ENCODE results near the gene APRT. TPM values are rescaled to one million over a fixed set of nuclear protein-coding genes. Genes with fewer than 3 reads are reported as not detected.
A peak's percentile ranks its signal among the peaks of the same experiment; 100 is the strongest.

Gene APRT
- total and polyA plus RNA-seq, 9 of the 15 experiments (the other 6 are each of a cell fraction or from before 2014, with no cell fraction given) = 41.7 to 409 (median 146) TPM

DNA sequence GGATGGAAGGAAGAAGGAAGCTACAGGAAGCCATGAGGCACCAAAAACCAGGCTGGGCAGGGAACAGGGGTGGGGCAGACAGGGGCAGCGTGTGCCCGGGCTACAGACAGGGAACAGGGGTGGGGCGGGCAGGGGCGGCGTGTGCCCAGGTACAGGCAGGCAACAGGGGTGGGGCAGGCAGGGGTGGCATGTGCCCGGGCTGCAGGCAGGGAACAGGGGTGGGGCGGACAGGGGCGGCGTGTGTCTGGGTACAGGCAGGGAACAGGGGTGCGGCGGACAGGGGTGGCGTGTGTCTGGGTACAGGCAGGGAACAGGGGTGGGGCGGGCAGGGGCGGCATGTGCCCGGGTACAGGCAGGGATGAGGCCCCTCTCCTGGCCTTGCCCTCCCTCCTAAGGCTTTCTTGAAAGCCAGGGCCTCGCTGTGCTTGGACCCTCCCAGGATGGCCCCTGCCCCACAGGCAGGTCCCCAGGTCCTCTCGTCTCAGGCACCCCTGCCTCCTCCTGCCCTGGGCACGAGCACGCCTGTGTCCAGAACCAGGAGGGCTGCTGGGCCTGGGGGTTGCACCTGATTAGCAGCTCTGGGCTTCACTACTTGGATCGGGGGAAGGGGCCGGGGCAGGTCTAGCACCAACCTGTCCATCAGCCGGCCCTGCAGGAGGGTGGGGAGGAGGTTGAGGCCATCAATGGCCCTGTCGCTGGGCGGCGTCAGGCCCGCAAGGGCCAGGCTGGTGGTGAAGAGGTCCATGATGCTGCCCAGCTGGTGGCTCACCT lies 14.5 kb upstream of the APRT start:
- intact Hi-C loops (cut with micrococcal nuclease) = no loop called here

DNA sequence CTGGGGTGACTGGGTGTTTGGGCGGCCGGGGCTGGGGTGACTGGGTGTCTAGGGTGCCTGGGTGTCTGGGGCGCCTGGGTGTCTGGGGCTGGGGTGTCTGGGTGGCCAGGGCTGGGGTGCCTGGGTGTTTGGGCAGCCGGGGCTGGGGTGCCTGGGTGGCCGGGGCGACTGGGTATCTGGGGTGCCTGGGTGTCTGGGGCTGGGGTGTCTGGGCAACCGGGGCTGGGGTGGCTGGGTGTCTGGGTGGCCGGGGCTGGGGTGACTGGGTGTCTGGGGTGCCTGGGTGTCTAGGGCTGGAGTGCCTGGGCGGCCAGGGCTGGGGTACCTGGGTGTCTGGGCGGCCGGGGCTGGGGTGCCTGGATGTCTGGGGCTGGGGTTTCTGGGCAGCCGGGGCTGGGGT lies 13.4 kb upstream of the APRT start:
- no peak overlapping the region for H3K9ac ChIP-seq (ENCODE audit: insufficient read depth in 1 of 2, low read depth in 2 of 2, low read length in 2 of 2)
- no peak for TF ChIP-seq TCF7 (IDR thresholded peaks at IDR 0.05; ENCODE audit: borderline replicate concordance)
- 0 out of 2 replicates have a peak, but pooled peaks have one; percentile 7 for TF ChIP-seq POLR2G (IDR thresholded peaks at IDR 0.05; ENCODE audit: low read depth, low read length)
- DNase-seq (ENCODE audit: extremely low read depth in 1 of 4, low spot score in 3 of 4) (no peak), FAIRE-seq (no peak), ATAC-seq (no peak)
- no peaks in the 10 kb centered on the region for H3K79me2 ChIP-seq (ENCODE audit: control insufficient read depth, insufficient read depth, low read length)
- no peaks in the 10 kb centered on the region for H3K36me3 ChIP-seq (ENCODE audit: control insufficient read depth, insufficient read depth, low read length)
- in situ Hi-C loops (cut with MboI) (no loop called here), intact Hi-C loops (cut with micrococcal nuclease) (no loop called here)
- WGBS (ENCODE audit: insufficient coverage, low coverage, missing lambda C conversion rate) = 86% methylated on average over 4 of the region's 12 CpGs
- no peaks in the 10 kb centered on the region for H3K9me1 ChIP-seq (ENCODE audit: control insufficient read depth, insufficient read depth, low read length)
- POLR2A ChIA-PET = interaction anchor here (0.7 kb wide), 1 partner anchor 322 kb away, joined by 3 read pairs; no protein-coding TSS in a partner anchor
- BruUV-seq (replicated peaks) = no TSS peak
- no peak overlapping the region for H2AFZ ChIP-seq (ENCODE audit: low read depth, low read length)
- H3K27me3 ChIP-seq (ENCODE audit: control insufficient read depth in 2 of 2, insufficient read depth in 2 of 2, low read length in 2 of 2) = no peaks in the 10 kb centered on the region
- CTCF ChIA-PET (ENCODE audit: low intra/inter-chr PET ratio) = no interaction called here
- no peak overlapping the region for H3K4me3 ChIP-seq
- H3K4me1 ChIP-seq (replicated peaks in 1 of 2; ENCODE audit: control insufficient read depth in 2 of 2, insufficient read depth in 2 of 2, low read length in 2 of 2) = peaks cover 0 to 53% of the 10 kb centered on the region in 2 experiments; a peak in 2 of 5 replicates
- no peaks in the 10 kb centered on the region for H3K9me3 ChIP-seq (replicated peaks; ENCODE audit: control insufficient read depth, insufficient read depth, low read depth, low read length)
- no peak overlapping the region for H3K27ac ChIP-seq (ENCODE audit: extremely low read depth, low read depth, low read length)
- no peaks in the 10 kb centered on the region; the same call in 1 of the 2 replicates for H4K20me1 ChIP-seq (replicated peaks; ENCODE audit: control insufficient read depth, insufficient read depth, low read length)
- H3K4me2 ChIP-seq (ENCODE audit: insufficient read depth, low read length) = no peak overlapping the region

More for the DNA sequence above, 14.5 kb upstream of the APRT start:
- Histone ChIP-seq H3K79me2 (ENCODE audit: control insufficient read depth, insufficient read depth, low read length) (no peaks in the 10 kb centered on the region), H3K4me2 (ENCODE audit: insufficient read depth, low read length) (no peak overlapping the region), H3K27ac (ENCODE audit: extremely low read depth, low read depth, low read length) (no peak overlapping the region), H3K9me1 (ENCODE audit: control insufficient read depth, insufficient read depth, low read length) (no peaks in the 10 kb centered on the region), H3K9me3 (replicated peaks; ENCODE audit: control insufficient read depth, insufficient read depth, low read depth, low read length) (no peaks in the 10 kb centered on the region), H3K36me3 (ENCODE audit: control insufficient read depth, insufficient read depth, low read length) (no peaks in the 10 kb centered on the region), H3K9ac (ENCODE audit: insufficient read depth in 1 of 2, low read depth in 2 of 2, low read length in 2 of 2) (peak overlapping the region in 1 of 2 experiments; percentile 36; a peak in 1 of 4 replicates), H3K4me3 (no peak overlapping the region), H4K20me1 (replicated peaks; ENCODE audit: control insufficient read depth, insufficient read depth, low read length) (no peaks in the 10 kb centered on the region; the same call in 1 of the 2 replicates), H2AFZ (ENCODE audit: low read depth, low read length) (no peak overlapping the region), H3K4me1 (replicated peaks in 1 of 2; ENCODE audit: control insufficient read depth in 2 of 2, insufficient read depth in 2 of 2, low read length in 2 of 2) (peaks cover 0 to 48% of the 10 kb centered on the region in 2 experiments; a peak in 2 of 5 replicates), H3K27me3 (ENCODE audit: control insufficient read depth in 2 of 2, insufficient read depth in 2 of 2, low read length in 2 of 2) (no peaks in the 10 kb centered on the region)
- in situ Hi-C loops (cut with MboI) = no loop called here
- ChIA-PET POLR2A (interaction anchor here (0.9 to 1.4 kb wide), 4 partner anchors 11 to 347 kb away, joined by 3 to 4 read pairs (median 3); no protein-coding TSS in a partner anchor), CTCF (ENCODE audit: low intra/inter-chr PET ratio) (no interaction called here)
- no TSS peak for BruUV-seq (replicated peaks)
- 81% methylated on average over 21 of the region's 26 CpGs for WGBS (ENCODE audit: insufficient coverage, low coverage, missing lambda C conversion rate)
- ATAC-seq (no peak), DNase-seq (ENCODE audit: extremely low read depth in 1 of 4, low spot score in 3 of 4) (no peak), FAIRE-seq (no peak)
- peak; percentile 41; the same call in 1 of the 2 replicates for TF ChIP-seq POLR2G (IDR thresholded peaks at IDR 0.05; ENCODE audit: low read depth, low read length)
- peak; percentile 58; the same call in 1 of the 2 replicates for TF ChIP-seq HNRNPL (IDR thresholded peaks at IDR 0.05; ENCODE audit: low read depth, low read length)
- no peak for TF ChIP-seq MTA1 (IDR thresholded peaks at IDR 0.05; ENCODE audit: borderline replicate concordance)
- TF ChIP-seq PCBP1 (IDR thresholded peaks at IDR 0.05; ENCODE audit: low read depth, low read length, poor library complexity, severe bottlenecking) = peak; percentile 29
